Motor neuron (in vitro differentiated cells): ENCODE data around the gene FTO. TPM values are rescaled to one million over a fixed set of nuclear protein-coding genes. Genes with fewer than 3 reads are reported as not detected.

ENCODE experiments used
- ATAC-seq, 8 experiments: fragments of 200-7000 bp; cut with Tn5 transposase; replicated peaks in 6 of 8; 2 replicates each; pipeline ENCODE4 v1.8.0; 2021; ENCODE audit warnings: mild to moderate bottlenecking in 8 of 8, moderate library complexity in 8 of 8
- H3K27ac ChIP-seq, 2 donors: fragments of 250-450 bp; sonication (Bioruptor Pico); 2 replicates each; pipeline ENCODE4 v1.9.0; 2021; ENCODE audit warnings: antibody characterized with exemption in 2 of 2, mild to moderate bottlenecking in 2 of 2, moderate library complexity in 1 of 2
- H3K4me1 ChIP-seq, 2 donors: fragments of 250-450 bp; sonication (Bioruptor Pico); replicated peaks in 1 of 2; 2 replicates each; pipeline ENCODE4 v1.6.1; 2021; ENCODE audit warnings: antibody characterized with exemption in 2 of 2, mild to moderate bottlenecking in 2 of 2, moderate library complexity in 1 of 2
- H3K4me3 ChIP-seq, 5 donors: fragments of 250-450 bp; sonication (Bioruptor Pico); 2 replicates each; pipeline ENCODE4 v1.9.0; 2021; ENCODE audit warnings: antibody characterized with exemption in 5 of 5, mild to moderate bottlenecking in 5 of 5, moderate library complexity in 4 of 5
- WGBS, 10 experiments: fragments of 450-650 bp; shearing (Covaris generic); methylation state at CpG; one replicate each; pipeline ENCODE4 v1.0.0; 2022; 5-methylcytosine and 5-hydroxymethylcytosine counted together
- in situ Hi-C, 9 experiments: fragments of 400-800 bp; cut with MboI; loops; one replicate each; pipeline ENCODE4 v1.15.0; 2021; ENCODE audit warnings: low sequenced_read_pairs in 9 of 9, low pct_unique_long_range_greater_than_20kb in 2 of 9; ENCODE audit not compliant: unreplicated experiment in 9 of 9
- total RNA-seq, 8 experiments: library from RNA; unstranded; fragments of 300-600 nt; gene quantifications; 2 replicates each; pipeline versions ENCODE4 v1.2.3 to v1.2.4, GENCODE V29; 2022

FTO gene
- total RNA-seq, 8 experiments from 2014 or later, result 73.8 to 143 (median 112) TPM

GRCh38 chr16:54076006-54076504, 372.1 kb downstream of the FTO start:
- ATAC-seq, result no peak
- in situ Hi-C loops, result no loop called here
- Histone ChIP-seq H3K27ac (no peak overlapping the region), H3K4me1 (peaks cover 34 to 42% of the 10 kb centered on the region in 2 donors), H3K4me3 (no peak overlapping the region)
- WGBS, 10 experiments, result 81 to 100% (median 86%) methylated on average over 1 to 3 of the region's 3 CpGs; no CpG with 5 or more reads in 2 of the 10 experiments

- 15 to 80% (median 49%) methylated on average over 1 to 6 of the region's 9 CpGs; no CpG with 5 or more reads in 2 of the 10 experiments for WGBS, 10 experiments
- in situ Hi-C loops, result no loop called here
- peak; percentile 9 to 93 (median 79) for ATAC-seq
- H3K4me1 ChIP-seq, result peaks cover 23 to 30% of the 10 kb centered on the region in 2 donors
- H3K27ac ChIP-seq, result peak overlapping the region in 1 of 2 donors; percentile 34
- H3K4me3 ChIP-seq, result no peak overlapping the region
Measured at GRCh38 chr16:54077050-54077821, 373.3 kb downstream of the FTO start.

- in situ Hi-C loops, result no loop called here
- peak in 3 of 8 experiments; percentile 6 to 84 (median 81) for ATAC-seq
- Histone ChIP-seq H3K4me3 (no peak overlapping the region), H3K27ac (no peak overlapping the region), H3K4me1 (peaks cover 16 to 30% of the 10 kb centered on the region in 2 donors)
- WGBS, 10 experiments, result 34 to 93% (median 79%) methylated on average over 1 to 7 of the region's 7 CpGs; no CpG with 5 or more reads in 1 of the 10 experiments
Measured at GRCh38 chr16:54080524-54081008, 376.6 kb downstream of the FTO start.

- no peak for ATAC-seq
- in situ Hi-C loops, result no loop called here
- WGBS, 10 experiments, result 75 to 100% (median 93%) methylated on average over 2 to 4 of the region's 4 CpGs; no CpG with 5 or more reads in 4 of the 10 experiments
- Histone ChIP-seq H3K27ac (no peak overlapping the region), H3K4me3 (no peak overlapping the region), H3K4me1 (peaks cover 0 to 7% of the 10 kb centered on the region in 2 donors)
Measured at GRCh38 chr16:54086791-54087190, 382.8 kb downstream of the FTO start.

GRCh38 chr16:54090602-54091001, 386.6 kb downstream of the FTO start:
- in situ Hi-C loops, result no loop called here
- WGBS, 10 experiments, result 87 to 98% (median 92%) methylated on average over 2 to 5 of the region's 6 CpGs
- ATAC-seq, result no peak
- Histone ChIP-seq H3K27ac (no peak overlapping the region), H3K4me3 (no peak overlapping the region), H3K4me1 (peaks cover 0 to 6% of the 10 kb centered on the region in 2 donors)

- Histone ChIP-seq H3K4me3 (no peak overlapping the region), H3K4me1 (peaks cover 0 to 6% of the 10 kb centered on the region in 2 donors), H3K27ac (no peak overlapping the region)
- 82 to 100% (median 89%) methylated on average over 2 to 10 of the region's 13 CpGs; no CpG with 5 or more reads in 5 of the 10 experiments for WGBS, 10 experiments
- in situ Hi-C loops, result no loop called here
- ATAC-seq, result no peak
Measured at GRCh38 chr16:54093281-54093680, 389.3 kb downstream of the FTO start.

GRCh38 chr16:54094641-54095040, 390.7 kb downstream of the FTO start:
- in situ Hi-C loops, result no loop called here
- ATAC-seq, result no peak
- WGBS, 10 experiments, result 93 to 100% (median 100%) methylated on average over 1 to 8 of the region's 10 CpGs; no CpG with 5 or more reads in 3 of the 10 experiments

GRCh38 chr16:54096607-54097006, 392.7 kb downstream of the FTO start:
- no peak for ATAC-seq
- Histone ChIP-seq H3K4me1 (peaks cover 0 to 6% of the 10 kb centered on the region in 2 donors), H3K27ac (no peak overlapping the region), H3K4me3 (no peak overlapping the region)
- in situ Hi-C loops, result no loop called here
- 60 to 100% (median 100%) methylated on average over 1 to 2 of the region's 2 CpGs; no CpG with 5 or more reads in 3 of the 10 experiments for WGBS, 10 experiments

More at GRCh38 chr16:54094641-54095040, 390.7 kb downstream of the FTO start:
- Histone ChIP-seq H3K4me3 (no peak overlapping the region), H3K4me1 (peaks cover 0 to 6% of the 10 kb centered on the region in 2 donors), H3K27ac (no peak overlapping the region)

- no peak overlapping the region for H3K4me3 ChIP-seq
- no peak overlapping the region for H3K27ac ChIP-seq
- 33 to 100% (median 90%) methylated on average over 1 to 2 of the region's 3 CpGs; no CpG with 5 or more reads in 4 of the 10 experiments for WGBS, 10 experiments
- ATAC-seq, result no peak
- in situ Hi-C loops, result no loop called here
- peaks cover 0 to 6% of the 10 kb centered on the region in 2 donors for H3K4me1 ChIP-seq
Measured at GRCh38 chr16:54097774-54098173, 393.8 kb downstream of the FTO start.

GRCh38 chr16:54098247-54098646, 394.3 kb downstream of the FTO start:
- ATAC-seq, result no peak
- in situ Hi-C loops, result no loop called here
- WGBS, 10 experiments, result 40 to 96% (median 73%) methylated on average over 1 to 2 of the region's 2 CpGs; no CpG with 5 or more reads in 4 of the 10 experiments
- Histone ChIP-seq H3K27ac (no peak overlapping the region), H3K4me1 (peaks cover 0 to 6% of the 10 kb centered on the region in 2 donors), H3K4me3 (no peak overlapping the region)

- no peak overlapping the region for H3K27ac ChIP-seq
- no peak for ATAC-seq
- in situ Hi-C loops, result no loop called here
- WGBS, 10 experiments, result 40 to 100% (median 100%) methylated on average over 1 to 2 of the region's 5 CpGs; no CpG with 5 or more reads in 3 of the 10 experiments
- H3K4me1 ChIP-seq, result no peaks in the 10 kb centered on the region
- no peak overlapping the region for H3K4me3 ChIP-seq
Measured at GRCh38 chr16:54099627-54100026, 395.7 kb downstream of the FTO start.

GRCh38 chr16:54102888-54103866, 399.2 kb downstream of the FTO start:
- no peak for ATAC-seq
- in situ Hi-C loops, result no loop called here

More at GRCh38 chr16:54102888-54103866, 399.2 kb downstream of the FTO start:
- no peak overlapping the region for H3K4me3 ChIP-seq
- H3K4me1 ChIP-seq, result peaks cover 8 to 13% of the 10 kb centered on the region in 2 donors
- 45 to 89% (median 81%) methylated on average over 1 to 10 of the region's 10 CpGs for WGBS, 10 experiments
- no peak overlapping the region for H3K27ac ChIP-seq
